GM12892 (cell line): ENCODE results near the gene ARPC4.
"Not testable (repeated sequence)": the region's sequence is repeated elsewhere in the genome, so short reads cannot be mapped to it uniquely, and the experiment has no call there.

Experiments
- DNase-seq: peaks from one replicate; pipeline ENCODE4 v3.0.0; 2011; ENCODE audit not compliant: insufficient read length
- FAIRE-seq: peaks from 2 replicates; lab custom pipeline; 2011; peaks lifted over from hg19 to GRCh38; lab: Jason Lieb, UNC
- POLR2A ChIP-seq: IDR thresholded peaks from 2 replicates; pipeline ENCODE4 v1.6.1; 2011; ENCODE audit warnings: low read depth, low read length, control low read depth
- POLR2AphosphoS5 ChIP-seq: IDR thresholded peaks from 2 replicates; pipeline ENCODE4 v1.6.1; 2011; ENCODE audit warnings: low read depth, low read length, control low read depth
- TAF1 ChIP-seq: IDR thresholded peaks from 2 replicates; pipeline ENCODE4 v1.6.1; 2011; ENCODE audit warnings: low read depth, mild to moderate bottlenecking, control low read depth, low read length, borderline replicate concordance

Gene ARPC4

DNA sequence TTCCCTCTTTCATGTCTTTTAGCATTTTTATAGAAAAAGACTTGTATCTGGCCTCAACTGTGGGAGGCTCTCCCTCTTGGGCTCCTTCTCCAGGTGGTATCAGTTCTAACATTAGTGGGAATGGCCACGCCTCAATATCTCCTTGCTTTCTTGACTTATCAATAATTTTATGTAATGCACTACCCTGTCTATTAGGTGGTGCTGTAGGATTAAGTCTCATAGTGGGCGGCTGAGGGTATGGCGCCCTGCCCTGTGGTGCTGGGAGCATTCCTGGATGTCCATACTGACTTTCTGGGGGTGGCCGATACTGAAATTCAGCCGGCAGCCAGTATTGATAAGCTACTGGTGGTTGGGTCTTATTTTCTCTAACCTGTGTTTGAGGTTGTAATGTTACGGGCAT, 59.6 kb downstream of the ARPC4 start:
- DNase-seq (no peak), FAIRE-seq (no peak)
- TF ChIP-seq POLR2AphosphoS5, result no peak
- no peak for TF ChIP-seq TAF1
- no peak for TF ChIP-seq POLR2A

DNA sequence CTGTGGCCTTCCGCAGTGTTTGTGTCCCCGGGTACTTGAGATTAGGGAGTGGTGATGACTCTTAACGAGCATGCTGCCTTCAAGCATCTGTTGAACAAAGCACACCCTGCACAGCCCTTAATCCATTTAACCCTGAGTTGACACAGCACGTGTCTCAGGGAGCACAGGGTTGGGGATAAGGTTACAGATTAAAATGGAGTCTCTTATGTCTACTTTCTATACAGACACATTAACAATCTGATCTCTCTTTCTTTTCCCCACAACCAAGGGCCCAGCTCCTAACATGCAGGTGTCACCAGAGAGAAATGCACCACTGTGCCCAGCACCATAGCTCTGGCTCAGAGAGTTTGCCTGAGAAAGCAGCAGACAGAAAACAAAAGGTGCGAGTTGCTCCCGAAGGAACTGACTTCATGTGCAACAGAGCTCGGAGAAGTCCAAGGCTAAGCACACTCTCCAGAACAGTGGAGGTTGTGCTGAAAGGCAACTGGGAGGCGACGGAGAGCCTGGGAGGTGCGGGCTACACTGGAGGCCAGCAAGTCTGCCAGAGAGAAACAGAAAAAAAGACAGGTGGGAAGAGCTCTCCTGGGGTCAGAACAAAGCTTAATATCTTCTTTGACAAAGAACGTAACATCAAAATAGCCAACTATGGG, 61.5 kb downstream of the ARPC4 start:
- not testable (repeated sequence) for DNase-seq, FAIRE-seq

DNA sequence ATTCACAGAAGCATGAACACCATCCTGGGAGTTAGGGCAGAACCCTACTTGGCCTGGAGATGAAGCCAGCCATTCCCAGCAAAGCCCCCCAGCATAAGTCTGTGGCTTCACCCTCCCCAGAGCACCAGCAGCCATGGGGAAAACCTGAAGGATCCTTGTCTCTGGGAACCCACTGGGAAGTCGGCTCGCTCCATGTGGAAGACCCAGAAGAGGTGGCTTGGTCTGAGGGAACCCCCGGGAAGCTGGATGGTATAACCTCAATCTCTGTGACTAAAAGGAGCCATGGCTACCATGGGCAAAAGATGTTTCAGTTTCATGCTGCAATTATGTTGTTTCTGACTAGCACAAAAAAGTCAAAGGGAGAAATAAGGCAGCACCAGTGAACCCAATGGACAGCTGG, 62.7 kb downstream of the ARPC4 start:
- no peak for FAIRE-seq
- TF ChIP-seq POLR2AphosphoS5 (no peak), POLR2A (no peak), TAF1 (no peak)
- no peak for DNase-seq
